ENCODE measurements around the gene PHF21B.

DNA sequence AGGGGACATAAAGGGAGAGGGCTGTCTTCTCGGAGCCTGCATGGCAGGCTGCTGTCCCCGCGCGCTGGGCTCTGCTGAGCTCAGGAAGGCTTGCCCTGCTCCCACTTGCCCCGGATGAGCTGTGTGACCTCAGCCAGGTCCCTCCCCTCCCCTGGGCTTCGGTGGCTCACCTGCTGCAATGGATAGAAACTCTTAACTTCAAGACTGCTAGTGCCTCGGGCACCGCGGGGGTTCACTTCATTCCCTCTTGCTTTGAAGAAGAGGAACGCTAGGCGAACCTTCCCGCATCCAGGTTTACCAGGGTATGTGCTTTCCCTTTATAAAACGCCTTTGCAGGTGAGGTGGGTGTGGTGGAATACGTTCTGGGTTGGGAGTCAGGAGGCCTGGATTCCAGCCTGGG lies 115.0 kb downstream of the PHF21B start:
- TF ChIP-seq, protein P1, sequence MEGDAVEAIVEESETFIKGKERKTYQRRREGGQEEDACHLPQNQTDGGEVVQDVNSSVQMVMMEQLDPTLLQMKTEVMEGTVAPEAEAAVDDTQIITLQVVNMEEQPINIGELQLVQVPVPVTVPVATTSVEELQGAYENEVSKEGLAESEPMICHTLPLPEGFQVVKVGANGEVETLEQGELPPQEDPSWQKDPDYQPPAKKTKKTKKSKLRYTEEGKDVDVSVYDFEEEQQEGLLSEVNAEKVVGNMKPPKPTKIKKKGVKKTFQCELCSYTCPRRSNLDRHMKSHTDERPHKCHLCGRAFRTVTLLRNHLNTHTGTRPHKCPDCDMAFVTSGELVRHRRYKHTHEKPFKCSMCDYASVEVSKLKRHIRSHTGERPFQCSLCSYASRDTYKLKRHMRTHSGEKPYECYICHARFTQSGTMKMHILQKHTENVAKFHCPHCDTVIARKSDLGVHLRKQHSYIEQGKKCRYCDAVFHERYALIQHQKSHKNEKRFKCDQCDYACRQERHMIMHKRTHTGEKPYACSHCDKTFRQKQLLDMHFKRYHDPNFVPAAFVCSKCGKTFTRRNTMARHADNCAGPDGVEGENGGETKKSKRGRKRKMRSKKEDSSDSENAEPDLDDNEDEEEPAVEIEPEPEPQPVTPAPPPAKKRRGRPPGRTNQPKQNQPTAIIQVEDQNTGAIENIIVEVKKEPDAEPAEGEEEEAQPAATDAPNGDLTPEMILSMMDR (IDR thresholded peaks at IDR 0.05; ENCODE audit: control extremely low read depth in 1 of 3, insufficient read depth in 1 of 3, low read depth in 1 of 3, low read length in 3 of 3) = no peak
- TF ChIP-seq RFX5 (IDR thresholded peaks at IDR 0.05; ENCODE audit: borderline replicate concordance, low read depth, low read length) (no peak), SRF (IDR thresholded peaks at IDR 0.05; ENCODE audit: low read depth, low read length) (no peak), TBP (IDR thresholded peaks at IDR 0.05; ENCODE audit: low read depth, low read length) (no peak), EZH2 (IDR thresholded peaks at IDR 0.05; ENCODE audit: low read depth, low read length, severe bottlenecking) (no peak), RAD21 (IDR thresholded peaks at IDR 0.05 in 1 of 2, conservative IDR thresholded peaks at IDR 0.05 in 1 of 2; ENCODE audit: low read depth in 2 of 2, low read length in 2 of 2) (no peak), GABPA (IDR thresholded peaks at IDR 0.05; ENCODE audit: borderline replicate concordance, insufficient read depth, low read length) (no peak), RBBP5 (IDR thresholded peaks at IDR 0.05; ENCODE audit: borderline replicate concordance, low read depth, low read length) (no peak), ZNF274 (IDR thresholded peaks at IDR 0.05; ENCODE audit: borderline replicate concordance, extremely low read depth, low read length) (no peak), POLR2A (IDR thresholded peaks at IDR 0.05; ENCODE audit: control extremely low read depth in 1 of 2, low read depth in 2 of 2, low read length in 2 of 2) (no peak), SUZ12 (IDR thresholded peaks at IDR 0.05; ENCODE audit: low read length) (no peak), SIN3A (conservative IDR thresholded peaks at IDR 0.05 in 1 of 2, IDR thresholded peaks at IDR 0.05 in 1 of 2; ENCODE audit: low read depth in 1 of 2, low read length in 2 of 2) (no peak)
- TF ChIP-seq, protein P2, sequence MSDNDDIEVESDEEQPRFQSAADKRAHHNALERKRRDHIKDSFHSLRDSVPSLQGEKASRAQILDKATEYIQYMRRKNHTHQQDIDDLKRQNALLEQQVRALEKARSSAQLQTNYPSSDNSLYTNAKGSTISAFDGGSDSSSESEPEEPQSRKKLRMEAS (IDR thresholded peaks at IDR 0.05) = no peak

All from H1 (cell line).